ENCODE data around the gene ANXA7. TPM values are rescaled to one million over a fixed set of nuclear protein-coding genes. Genes with fewer than 3 reads are reported as not detected.
A peak's percentile ranks its signal among the peaks of the same experiment; 100 is the strongest.

ANXA7 gene
- total and polyA plus RNA-seq, 4 experiments from 2014 or later = 103 to 379 (median 159) TPM

DNA sequence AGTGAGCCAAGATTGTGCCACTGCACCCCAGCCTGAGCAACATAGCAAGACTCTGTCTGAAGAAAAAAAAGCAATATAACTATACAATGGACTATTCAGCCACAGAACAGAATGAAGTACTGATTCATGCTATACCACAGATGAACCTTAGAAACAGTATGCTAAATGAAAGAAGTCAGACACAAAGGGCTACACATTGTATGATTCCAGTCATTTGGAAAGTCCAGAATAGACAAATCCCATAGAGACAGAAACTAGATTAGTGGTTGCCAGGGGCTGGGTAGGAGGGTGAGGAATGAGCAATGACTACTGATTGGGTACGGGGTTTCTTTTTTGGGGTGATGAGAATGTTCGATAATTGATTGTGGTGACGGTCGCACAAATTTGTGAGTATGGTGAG is 45.6 kb downstream of the ANXA7 start:
- intact Hi-C loops (cut with micrococcal nuclease) = no loop called here
- Mint-ChIP-seq H3K27ac (peak overlapping the region in 1 of 7 donors; percentile 8), H3K4me3 (no peak overlapping the region), H3K36me3 (peaks cover 41 to 44% of the 10 kb centered on the region in 2 donors), H3K4me1 (peaks cover 0 to 8% (median 4%) of the 10 kb centered on the region in 4 donors), H3K9me3 (no peaks in the 10 kb centered on the region), H3K27me3 (no peaks in the 10 kb centered on the region)
- CTCF ChIA-PET (ENCODE audit: partially characterized antibody) = no interaction called here
- Histone ChIP-seq H3K9me3 (ENCODE audit: control insufficient read depth in 1 of 2, low read length in 2 of 2) (no peaks in the 10 kb centered on the region), H3K4me1 (ENCODE audit: insufficient read depth, low read length) (no peaks in the 10 kb centered on the region), H3K27ac (ENCODE audit: low read depth, low read length) (no peak overlapping the region), H3K4me3 (ENCODE audit: low read length in 2 of 2) (no peak overlapping the region), H3K27me3 (ENCODE audit: insufficient read depth, low read length) (no peaks in the 10 kb centered on the region), H3K36me3 (ENCODE audit: insufficient read depth, low read length) (no peaks in the 10 kb centered on the region)
- no peak for DNase-seq
- POLR2A ChIA-PET (ENCODE audit: partially characterized antibody) = interaction anchor here (1.2 kb wide), 1 partner anchor 10 kb away, joined by 3 read pairs; the partner anchor contains the start of gene CFAP70

DNA sequence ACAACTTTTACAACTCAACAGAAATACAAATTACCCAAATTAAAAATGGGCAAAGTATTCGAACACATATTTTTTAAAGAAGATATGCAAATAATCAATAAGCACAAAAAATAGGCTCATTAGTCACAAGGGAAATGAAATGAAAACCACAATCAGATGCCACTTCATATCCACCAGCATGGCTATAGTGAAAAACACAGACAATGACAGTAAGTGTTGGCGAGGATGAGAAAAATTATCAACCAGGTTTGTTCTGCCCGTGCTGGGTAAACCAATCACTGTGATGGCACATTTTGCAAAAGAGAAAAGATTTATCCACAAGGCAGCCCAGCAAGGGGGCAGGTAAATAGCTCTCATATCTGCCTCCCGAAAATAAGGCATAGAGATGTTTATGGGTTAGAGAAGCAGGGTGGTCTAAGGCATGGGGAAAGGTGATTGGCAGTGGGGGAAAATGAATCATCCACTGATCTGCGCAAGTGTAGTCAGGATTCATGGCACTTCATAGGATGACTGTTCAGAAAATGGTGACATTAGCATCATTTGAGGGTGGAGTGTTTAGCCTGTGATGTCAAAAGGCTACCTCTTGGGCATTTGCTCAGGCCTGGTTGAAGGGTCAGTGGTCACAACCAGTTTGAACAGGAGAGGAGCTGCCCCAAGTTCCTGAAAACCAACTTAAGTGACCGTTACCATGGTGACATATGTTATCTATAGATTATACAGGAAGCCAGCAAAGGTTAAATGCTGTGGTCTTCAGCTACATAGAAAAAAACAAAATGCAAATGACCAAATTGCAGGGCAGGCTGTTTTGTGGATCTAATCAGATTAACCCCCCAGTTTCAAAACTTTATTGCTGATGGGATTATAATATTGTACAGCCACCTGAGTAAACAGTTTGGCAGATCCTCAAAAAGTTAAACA is 47.2 kb downstream of the ANXA7 start:
- CTCF ChIA-PET (ENCODE audit: partially characterized antibody) = no interaction called here
- Histone ChIP-seq H3K27me3 (ENCODE audit: insufficient read depth, low read length) (no peaks in the 10 kb centered on the region), H3K36me3 (ENCODE audit: insufficient read depth, low read length) (no peaks in the 10 kb centered on the region), H3K27ac (ENCODE audit: low read depth, low read length) (no peak overlapping the region), H3K4me1 (ENCODE audit: insufficient read depth, low read length) (no peaks in the 10 kb centered on the region), H3K9me3 (ENCODE audit: control insufficient read depth in 1 of 2, low read length in 2 of 2) (no peaks in the 10 kb centered on the region), H3K4me3 (ENCODE audit: low read length in 2 of 2) (no peak overlapping the region)
- POLR2A ChIA-PET (ENCODE audit: partially characterized antibody) = no interaction called here
- Mint-ChIP-seq H3K4me1 (peaks cover 0 to 8% (median 4%) of the 10 kb centered on the region in 4 donors), H3K27ac (peak overlapping the region in 4 of 7 donors; percentile 12 to 51 (median 20)), H3K27me3 (no peaks in the 10 kb centered on the region), H3K36me3 (peaks cover 46 to 47% of the 10 kb centered on the region in 2 donors), H3K9me3 (peaks cover 0 to 2% (median 0%) of the 10 kb centered on the region in 8 donors), H3K4me3 (peak overlapping the region in 1 of 8 donors; percentile 30)
- no peak for DNase-seq
- intact Hi-C loops (cut with micrococcal nuclease) = no loop called here

DNA sequence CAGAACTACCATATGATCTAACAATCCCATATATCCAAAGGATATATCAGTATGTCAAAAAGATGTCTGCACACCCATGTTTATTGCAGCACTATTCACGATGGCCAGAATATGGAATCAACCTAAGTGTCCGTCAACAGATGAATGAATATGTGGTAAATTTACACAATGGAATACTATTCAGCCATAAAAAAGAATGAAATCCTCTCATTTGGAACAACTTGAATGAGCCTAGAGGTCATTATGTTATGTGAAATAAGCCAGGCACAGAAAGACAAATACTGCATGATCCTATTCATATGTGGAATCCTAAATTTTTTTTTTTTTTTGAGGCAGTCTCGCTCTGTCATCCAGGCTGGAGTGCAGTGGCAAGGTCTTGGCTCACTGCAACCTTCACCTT is 48.9 kb downstream of the ANXA7 start:
- Mint-ChIP-seq H3K36me3 (peaks cover 38 to 39% of the 10 kb centered on the region in 2 donors), H3K9me3 (peaks cover 0 to 2% (median 0%) of the 10 kb centered on the region in 8 donors), H3K27me3 (no peaks in the 10 kb centered on the region), H3K4me3 (no peak overlapping the region), H3K27ac (peak overlapping the region in 1 of 7 donors; percentile 32), H3K4me1 (peaks cover 3 to 6% (median 4%) of the 10 kb centered on the region in 4 donors)
- H3K36me3 ChIP-seq (ENCODE audit: insufficient read depth, low read length) = no peaks in the 10 kb centered on the region
- H3K4me1 ChIP-seq (ENCODE audit: insufficient read depth, low read length) = no peaks in the 10 kb centered on the region
- no peak for DNase-seq
- ChIA-PET POLR2A (ENCODE audit: partially characterized antibody) (no interaction called here), CTCF (ENCODE audit: partially characterized antibody) (no interaction called here)
- H3K27me3 ChIP-seq (ENCODE audit: insufficient read depth, low read length) = no peaks in the 10 kb centered on the region
- intact Hi-C loops (cut with micrococcal nuclease) = no loop called here
- no peaks in the 10 kb centered on the region for H3K9me3 ChIP-seq (ENCODE audit: control insufficient read depth in 1 of 2, low read length in 2 of 2)
- no peak overlapping the region for H3K4me3 ChIP-seq (ENCODE audit: low read length in 2 of 2)
- no peak overlapping the region for H3K27ac ChIP-seq (ENCODE audit: low read depth, low read length)

DNA sequence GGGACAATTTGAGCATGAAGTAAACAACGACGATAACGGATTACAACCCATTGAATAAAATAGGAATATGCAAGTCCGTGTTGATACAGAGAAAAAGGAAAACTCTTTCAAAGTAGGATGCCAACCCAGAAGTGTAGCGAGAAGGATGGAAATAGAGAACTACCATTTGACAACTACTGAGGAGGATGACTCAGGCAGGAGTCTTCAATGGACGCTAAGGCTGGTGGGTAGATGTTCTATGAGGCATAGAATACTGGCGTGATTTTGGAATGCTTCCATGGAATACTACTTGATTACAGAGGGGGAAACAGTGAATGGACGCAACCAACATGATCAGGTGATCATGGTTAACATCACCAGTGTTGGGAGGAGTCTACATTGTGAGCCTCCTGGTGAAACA is 54.4 kb downstream of the ANXA7 start:
- H3K4me3 ChIP-seq (ENCODE audit: low read length in 2 of 2) = no peak overlapping the region
- POLR2A ChIA-PET (ENCODE audit: partially characterized antibody) = interaction anchor here (2.2 to 2.6 kb wide), 4 partner anchors 54 to 264 kb away, joined by 6 to 18 read pairs (median 15); partner anchors contain the start of genes ANXA7, DNAJC9 and PPP3CB
- no peak overlapping the region for H3K27ac ChIP-seq (ENCODE audit: low read depth, low read length)
- CTCF ChIA-PET (ENCODE audit: partially characterized antibody) = no interaction called here
- H3K36me3 ChIP-seq (ENCODE audit: insufficient read depth, low read length) = no peaks in the 10 kb centered on the region
- peaks cover 9 to 21% (median 17%) of the 10 kb centered on the region in 4 donors for H3K4me1 Mint-ChIP-seq
- intact Hi-C loops (cut with micrococcal nuclease) = loop anchor here (2.0 to 5.0 kb wide), 2 partner anchors 53 to 107 kb away; partner anchors contain the start of genes ANXA7 and MRPS16
- H3K9me3 Mint-ChIP-seq = peaks cover 0 to 2% (median 0%) of the 10 kb centered on the region in 8 donors
- H3K4me3 Mint-ChIP-seq = no peak overlapping the region
- peak overlapping the region in 2 of 7 donors; percentile 10 to 29 for H3K27ac Mint-ChIP-seq
- no peaks in the 10 kb centered on the region for H3K27me3 ChIP-seq (ENCODE audit: insufficient read depth, low read length)
- peaks cover 10% of the 10 kb centered on the region in 2 donors for H3K36me3 Mint-ChIP-seq
- peaks cover 12% of the 10 kb centered on the region for H3K4me1 ChIP-seq (ENCODE audit: insufficient read depth, low read length)
- peaks cover 0 to 4% of the 10 kb centered on the region in 2 donors for H3K27me3 Mint-ChIP-seq
- no peak for DNase-seq
- no peaks in the 10 kb centered on the region for H3K9me3 ChIP-seq (ENCODE audit: control insufficient read depth in 1 of 2, low read length in 2 of 2)

DNA sequence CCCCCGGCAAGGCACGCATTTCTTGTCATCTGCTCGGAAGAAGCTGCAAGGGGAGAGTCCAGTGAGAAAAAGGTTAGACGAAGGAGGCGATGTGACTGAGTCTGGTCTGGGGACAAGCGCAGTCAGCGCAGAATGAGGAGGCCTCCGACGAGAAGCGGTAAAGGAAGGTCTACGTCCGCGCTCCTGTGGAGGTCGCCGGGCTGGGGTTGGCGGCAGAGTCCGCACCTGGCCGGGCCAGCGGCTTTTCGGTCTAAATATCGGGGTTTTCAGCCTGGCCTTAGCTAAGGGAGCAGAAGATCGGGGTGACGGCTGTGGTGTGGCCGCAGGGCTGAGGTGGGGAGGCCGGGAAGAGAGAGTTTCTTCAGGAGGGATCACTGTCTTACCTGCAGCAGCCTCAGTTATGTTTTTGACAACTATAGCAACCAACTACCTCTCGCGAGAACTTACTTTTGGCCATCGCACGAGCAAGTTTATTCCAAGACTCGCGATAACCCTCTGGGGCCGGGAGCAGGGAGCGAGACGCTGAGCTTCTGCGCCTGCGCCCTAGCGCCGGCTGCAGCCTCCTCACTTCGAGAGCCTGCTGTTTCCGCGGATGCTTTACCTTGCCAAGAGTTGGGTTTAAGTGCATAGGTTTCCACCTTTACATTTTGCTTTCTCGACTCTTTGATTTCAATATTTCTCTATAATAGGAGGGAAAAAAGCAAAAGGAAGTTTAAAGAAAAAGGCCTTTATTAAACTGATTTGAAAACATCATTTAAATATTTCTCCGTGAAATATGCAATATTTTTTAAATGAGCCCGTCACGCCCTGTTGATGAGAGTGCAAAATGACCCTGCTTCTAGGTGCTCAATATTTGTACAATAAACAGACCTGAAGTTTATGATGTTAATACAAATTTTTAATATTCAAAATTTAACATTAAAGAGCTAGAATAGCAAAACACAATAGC is 55.3 kb downstream of the ANXA7 start, which contains the start of gene CFAP70:
Gene CFAP70 (minus strand): TSS at position 534 of the 949 bp plus-strand sequence. CDS start 4,068 bp downstream, outside the sequence.
- Mint-ChIP-seq H3K9me3 (peaks cover 0 to 2% (median 0%) of the 10 kb centered on the region in 8 donors), H3K4me3 (peak within 1 kb of the TSS; percentile 94 to 98 (median 97)), H3K27ac (peak within 1 kb of the TSS; percentile 91 to 99 (median 99)), H3K4me1 (peaks cover 9 to 21% (median 17%) of the 10 kb centered on the region in 4 donors), H3K27me3 (peaks cover 0 to 4% of the 10 kb centered on the region in 2 donors), H3K36me3 (peaks cover 9 to 10% of the 10 kb centered on the region in 2 donors)
- Histone ChIP-seq H3K4me1 (ENCODE audit: insufficient read depth, low read length) (peaks cover 12% of the 10 kb centered on the region), H3K9me3 (ENCODE audit: control insufficient read depth in 1 of 2, low read length in 2 of 2) (no peaks in the 10 kb centered on the region), H3K27me3 (ENCODE audit: insufficient read depth, low read length) (no peaks in the 10 kb centered on the region), H3K4me3 (ENCODE audit: low read length in 2 of 2) (peak within 1 kb of the TSS; percentile 38 to 60), H3K36me3 (ENCODE audit: insufficient read depth, low read length) (no peaks in the 10 kb centered on the region), H3K27ac (ENCODE audit: low read depth, low read length) (peak within 1 kb of the TSS; percentile 80)
- POLR2A ChIA-PET (ENCODE audit: partially characterized antibody) = interaction anchor here (0.6 to 2.6 kb wide), 11 partner anchors 10 to 267 kb away, joined by 3 to 18 read pairs (median 4); partner anchors contain the start of genes ANXA7, DNAJC9, MRPS16 and PPP3CB
- CTCF ChIA-PET (ENCODE audit: partially characterized antibody) = interaction anchor here (1.0 to 1.2 kb wide), 3 partner anchors 10 to 263 kb away, joined by 3 to 5 read pairs (median 4); partner anchors contain the start of gene PPP3CB
- intact Hi-C loops (cut with micrococcal nuclease) = loop anchor here (1.0 to 5.0 kb wide), 4 partner anchors 54 to 262 kb away; partner anchors contain the start of genes ANXA7, MRPS16, P4HA1 and PPP3CB
- DNase-seq = peak; percentile 92 to 96 (median 96)

DNA sequence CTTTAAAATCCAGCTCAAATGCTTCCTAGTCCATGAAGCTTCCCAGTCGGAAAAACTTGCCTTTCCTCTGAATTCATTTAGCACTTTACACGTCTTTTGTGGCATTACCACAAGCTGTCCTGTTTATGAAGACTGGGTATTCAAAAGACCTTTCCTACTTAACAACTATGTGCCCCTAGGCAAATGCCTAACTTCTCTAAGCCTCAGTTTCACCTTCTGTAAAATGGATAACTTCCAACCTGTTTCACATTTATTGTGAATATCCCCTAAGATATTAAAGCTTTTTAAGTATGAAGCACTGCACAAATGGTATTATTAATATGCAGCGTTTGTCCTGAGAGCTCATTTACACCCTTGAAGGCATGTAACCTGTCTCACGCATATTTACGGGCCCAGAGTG is 56.0 kb downstream of the ANXA7 start:
- H3K4me3 ChIP-seq (ENCODE audit: low read length in 2 of 2) = peak overlapping the region; percentile 38 to 60
- Mint-ChIP-seq H3K36me3 (peaks cover 9% of the 10 kb centered on the region in 2 donors), H3K4me1 (peaks cover 9 to 21% (median 17%) of the 10 kb centered on the region in 4 donors), H3K27me3 (peaks cover 0 to 4% of the 10 kb centered on the region in 2 donors), H3K9me3 (peaks cover 0 to 2% (median 0%) of the 10 kb centered on the region in 8 donors), H3K4me3 (peak overlapping the region; percentile 94 to 98 (median 97)), H3K27ac (peak overlapping the region; percentile 91 to 99 (median 99))
- H3K36me3 ChIP-seq (ENCODE audit: insufficient read depth, low read length) = no peaks in the 10 kb centered on the region
- intact Hi-C loops (cut with micrococcal nuclease) = loop anchor here (1.0 to 5.0 kb wide), 4 partner anchors 54 to 262 kb away; partner anchors contain the start of genes ANXA7, MRPS16, P4HA1 and PPP3CB
- DNase-seq = no peak
- no peaks in the 10 kb centered on the region for H3K27me3 ChIP-seq (ENCODE audit: insufficient read depth, low read length)
- H3K27ac ChIP-seq (ENCODE audit: low read depth, low read length) = peak overlapping the region; percentile 80
- H3K9me3 ChIP-seq (ENCODE audit: control insufficient read depth in 1 of 2, low read length in 2 of 2) = no peaks in the 10 kb centered on the region
- peaks cover 12% of the 10 kb centered on the region for H3K4me1 ChIP-seq (ENCODE audit: insufficient read depth, low read length)
- CTCF ChIA-PET (ENCODE audit: partially characterized antibody) = interaction anchor here (1.0 to 1.2 kb wide), 2 partner anchors 9 to 262 kb away, joined by 4 to 5 read pairs; no protein-coding TSS in a partner anchor
- POLR2A ChIA-PET (ENCODE audit: partially characterized antibody) = interaction anchor here (0.6 to 2.6 kb wide), 8 partner anchors 56 to 268 kb away, joined by 3 to 18 read pairs (median 7); partner anchors contain the start of genes ANXA7, DNAJC9, MRPS16 and PPP3CB
